Activated naive CD4-positive, alpha-beta T cell treated with anti-CD3 and anti-CD28 coated beads, Interleukin-2, amount 50 U/mL, for 72 hours (primary cell): ENCODE measurements around the gene OPCML. TPM values are rescaled to one million over a fixed set of nuclear protein-coding genes. Genes with fewer than 3 reads are reported as not detected.

Experiments used
- ATAC-seq, 2 donors: fragments of 150-1000 bp; cut with Tn5 transposase; 2 replicates each; pipeline ENCODE4 v1.10.0; 2021; ENCODE audit warnings: mild to moderate bottlenecking in 2 of 2, moderate library complexity in 2 of 2
- DNase-seq, 2 donors: peaks; one replicate each; pipeline ENCODE4 v3.0.0; 2021 to 2022; ENCODE audit warnings: low spot score in 2 of 2
- H3K27ac Mint-ChIP-seq, 2 donors: one replicate each; pipeline ENCODE4 v1.8.0; 2022; ENCODE audit warnings: mild to moderate bottlenecking in 2 of 2, mixed read lengths in 2 of 2
- H3K36me3 Mint-ChIP-seq, 2 donors: one replicate each; pipeline ENCODE4 v1.8.0; 2022; ENCODE audit warnings: mixed read lengths in 2 of 2
- H3K9me3 Mint-ChIP-seq, 2 donors: one replicate each; pipeline ENCODE4 v1.8.0; 2022; ENCODE audit warnings: mixed read lengths in 2 of 2
- total RNA-seq, 2 donors: library from RNA; stranded (reverse); gene quantifications; one replicate each; pipeline ENCODE4 v1.2.3, GENCODE V29; 2022

Gene OPCML
- total RNA-seq, 2 donors from 2014 or later: not detected

- ATAC-seq: no peak
- H3K27ac Mint-ChIP-seq: no peak overlapping the region
Observed at GRCh38 chr11:133265530-133266035, 266.7 kb downstream of the OPCML start.

GRCh38 chr11:133263332-133263731, 269.0 kb downstream of the OPCML start:
- DNase-seq: no peak
- no peak overlapping the region for H3K27ac Mint-ChIP-seq
- H3K36me3 Mint-ChIP-seq: no peaks in the 10 kb centered on the region
- H3K9me3 Mint-ChIP-seq: peaks cover 13 to 24% of the 10 kb centered on the region in 2 donors
- ATAC-seq: no peak

More at GRCh38 chr11:133265530-133266035, 266.7 kb downstream of the OPCML start:
- no peak for DNase-seq
- Mint-ChIP-seq H3K36me3 (no peaks in the 10 kb centered on the region), H3K9me3 (peaks cover 13 to 15% of the 10 kb centered on the region in 2 donors)

DNA sequence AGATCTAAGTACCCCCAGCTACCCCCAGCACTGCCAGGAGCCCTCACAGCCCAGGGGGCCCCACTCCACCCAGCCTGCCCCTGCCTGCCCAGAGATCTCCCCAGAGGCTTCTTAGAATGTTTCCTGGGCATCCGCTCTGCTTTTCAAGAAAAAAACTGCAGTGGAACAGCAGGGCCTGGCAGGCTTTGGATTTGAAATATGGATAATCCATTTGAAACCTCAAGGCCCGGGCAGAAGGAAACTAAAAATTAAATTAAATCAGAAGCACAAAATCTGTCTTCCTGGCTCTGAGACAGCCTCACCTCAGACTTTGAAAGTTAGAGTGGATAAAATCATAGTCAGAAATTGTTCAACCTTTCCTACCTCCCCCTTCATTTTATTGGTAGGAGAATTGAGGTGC, 273.6 kb downstream of the OPCML start:
- Mint-ChIP-seq H3K9me3 (peaks cover 0 to 21% of the 10 kb centered on the region in 2 donors), H3K27ac (no peak overlapping the region), H3K36me3 (no peaks in the 10 kb centered on the region)
- DNase-seq (no peak), ATAC-seq (no peak)

DNA sequence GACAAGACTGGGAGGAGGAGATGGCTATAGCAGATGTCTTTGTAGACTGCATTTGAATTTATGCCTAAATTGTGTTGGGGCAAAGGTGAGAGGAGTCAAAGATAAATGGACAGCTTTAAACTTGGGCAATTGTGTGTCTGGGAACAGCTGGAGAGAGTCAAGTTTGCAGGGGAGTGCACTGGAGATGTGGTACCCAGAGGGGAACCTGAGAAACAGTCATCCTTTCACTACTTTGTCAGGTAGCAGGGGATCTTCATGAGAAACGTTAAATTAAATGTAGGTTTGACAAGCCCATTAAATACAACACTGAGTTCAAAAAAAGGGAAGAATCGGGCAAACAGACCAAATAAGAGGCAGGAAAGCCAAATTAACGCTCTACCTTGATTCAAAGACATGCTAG, 277.7 kb downstream of the OPCML start:
- ATAC-seq (no peak), DNase-seq (no peak)
- H3K36me3 Mint-ChIP-seq: no peaks in the 10 kb centered on the region
- peaks cover 0 to 13% of the 10 kb centered on the region in 2 donors for H3K9me3 Mint-ChIP-seq
- H3K27ac Mint-ChIP-seq: no peak overlapping the region

DNA sequence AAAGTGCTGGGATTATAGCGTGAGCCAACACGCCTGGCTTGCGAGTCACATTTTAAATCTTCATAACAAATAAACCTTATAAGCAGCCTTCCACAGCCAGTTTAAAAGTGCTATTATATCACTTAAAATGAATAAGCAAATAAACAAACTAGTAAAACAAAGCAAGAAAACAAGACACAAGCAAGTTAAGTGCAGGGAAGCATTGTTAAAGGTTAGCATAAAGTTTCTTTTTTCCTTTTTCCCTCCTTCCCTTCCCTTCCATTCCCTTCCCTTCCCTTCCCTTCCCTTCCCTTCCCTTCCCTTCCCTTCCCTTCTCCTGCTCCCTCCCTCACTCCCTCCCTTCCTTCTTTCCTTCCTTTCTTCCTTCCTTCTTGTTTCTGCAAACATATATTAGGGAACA, 278.7 kb downstream of the OPCML start:
- no peak overlapping the region for H3K27ac Mint-ChIP-seq
- DNase-seq (no peak), ATAC-seq (no peak)
- peaks cover under 1 to 14% of the 10 kb centered on the region in 2 donors for H3K9me3 Mint-ChIP-seq
- H3K36me3 Mint-ChIP-seq: no peaks in the 10 kb centered on the region

- H3K27ac Mint-ChIP-seq: no peak overlapping the region
- no peak for ATAC-seq
- no peak for DNase-seq
- H3K36me3 Mint-ChIP-seq: no peaks in the 10 kb centered on the region
- peaks cover 9 to 17% of the 10 kb centered on the region in 2 donors for H3K9me3 Mint-ChIP-seq
Observed at GRCh38 chr11:133251841-133252240, 280.5 kb downstream of the OPCML start.

- peaks cover 14 to 20% of the 10 kb centered on the region in 2 donors for H3K9me3 Mint-ChIP-seq
- ATAC-seq (no peak), DNase-seq (no peak)
- H3K27ac Mint-ChIP-seq: no peak overlapping the region
- H3K36me3 Mint-ChIP-seq: no peaks in the 10 kb centered on the region
Observed at GRCh38 chr11:133249530-133249929, 282.8 kb downstream of the OPCML start.

- Mint-ChIP-seq H3K36me3 (no peaks in the 10 kb centered on the region), H3K27ac (no peak overlapping the region), H3K9me3 (peaks cover 14 to 17% of the 10 kb centered on the region in 2 donors)
- ATAC-seq (no peak), DNase-seq (no peak)
Observed at GRCh38 chr11:133249065-133249464, 283.2 kb downstream of the OPCML start.

DNA sequence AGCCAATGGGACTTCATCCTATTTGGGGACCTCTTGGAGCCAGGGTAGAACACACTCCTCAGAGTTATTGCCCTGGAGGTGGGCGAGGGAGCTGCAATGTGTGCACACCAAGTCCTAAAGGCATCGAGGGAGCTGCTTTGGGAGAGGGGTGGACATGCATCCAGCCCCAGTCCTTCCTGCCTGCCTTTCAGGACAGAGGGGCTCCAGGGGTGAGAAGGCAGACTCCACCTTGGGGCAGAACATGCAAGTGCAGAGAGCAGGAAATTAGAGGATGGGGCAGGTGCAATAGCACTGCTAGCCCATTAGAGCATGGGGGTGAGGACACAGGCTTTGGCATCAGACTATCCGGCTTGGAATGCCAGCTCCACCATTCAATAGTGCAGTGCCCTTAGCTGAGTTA, 288.5 kb downstream of the OPCML start:
- peaks cover 17 to 19% of the 10 kb centered on the region in 2 donors for H3K9me3 Mint-ChIP-seq
- no peak for ATAC-seq
- no peak for DNase-seq
- no peak overlapping the region for H3K27ac Mint-ChIP-seq
- H3K36me3 Mint-ChIP-seq: peaks cover 0 to 5% of the 10 kb centered on the region in 2 donors

DNA sequence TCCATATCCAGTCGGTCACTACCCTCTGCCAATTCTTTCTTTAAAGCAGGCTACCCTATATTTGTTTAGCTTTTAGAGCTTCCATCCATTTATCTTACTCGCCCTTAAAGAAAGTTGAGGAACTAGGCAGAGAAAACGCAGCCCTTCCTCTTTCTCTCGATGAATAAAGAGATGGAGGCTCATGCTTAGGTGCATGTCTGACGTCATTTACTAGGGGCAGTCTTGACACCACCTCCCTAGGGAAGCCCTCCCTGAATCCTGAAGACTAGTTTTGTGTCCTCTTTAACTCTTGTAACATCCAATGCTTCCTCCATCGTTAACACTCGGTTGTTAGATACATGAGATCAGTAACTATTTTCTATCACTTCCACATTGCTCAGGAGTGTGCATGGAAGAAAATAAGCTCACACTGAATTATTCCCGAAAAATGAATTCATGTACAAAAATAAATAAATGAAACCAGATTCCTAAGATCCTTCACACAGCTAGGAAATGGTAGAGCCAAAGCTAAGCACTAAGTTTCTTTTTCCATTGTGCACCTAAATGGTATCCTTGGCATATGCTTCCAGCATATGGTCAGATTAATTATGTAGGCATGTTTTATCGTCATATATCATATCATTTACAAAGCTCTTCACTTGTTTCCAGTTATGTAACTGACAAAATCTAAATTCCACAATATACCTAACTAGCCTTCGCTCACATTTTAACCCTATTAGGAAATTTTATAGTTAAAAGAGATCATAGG, 291.2 kb downstream of the OPCML start:
- Mint-ChIP-seq H3K9me3 (peaks cover 2 to 5% of the 10 kb centered on the region in 2 donors), H3K36me3 (peaks cover 0 to 5% of the 10 kb centered on the region in 2 donors), H3K27ac (no peak overlapping the region)
- DNase-seq: no peak
- no peak for ATAC-seq

- ATAC-seq (no peak), DNase-seq (no peak)
- H3K36me3 Mint-ChIP-seq: peaks cover 0 to 5% of the 10 kb centered on the region in 2 donors
- no peak overlapping the region for H3K27ac Mint-ChIP-seq
- H3K9me3 Mint-ChIP-seq: peaks cover 0 to 11% of the 10 kb centered on the region in 2 donors
Observed at GRCh38 chr11:133239575-133239974, 292.7 kb downstream of the OPCML start.

GRCh38 chr11:133238495-133238894, 293.8 kb downstream of the OPCML start:
- peaks cover 0 to 5% of the 10 kb centered on the region in 2 donors for H3K36me3 Mint-ChIP-seq

GRCh38 chr11:133238027-133238426, 294.3 kb downstream of the OPCML start:
- H3K9me3 Mint-ChIP-seq: peaks cover 4 to 17% of the 10 kb centered on the region in 2 donors
- no peak overlapping the region for H3K27ac Mint-ChIP-seq
- peaks cover 0 to 5% of the 10 kb centered on the region in 2 donors for H3K36me3 Mint-ChIP-seq
- DNase-seq (no peak), ATAC-seq (no peak)

More at GRCh38 chr11:133238495-133238894, 293.8 kb downstream of the OPCML start:
- no peak overlapping the region for H3K27ac Mint-ChIP-seq
- H3K9me3 Mint-ChIP-seq: peaks cover 3 to 17% of the 10 kb centered on the region in 2 donors
- ATAC-seq (no peak), DNase-seq (no peak)

- no peak for DNase-seq
- Mint-ChIP-seq H3K36me3 (peaks cover 0 to 5% of the 10 kb centered on the region in 2 donors), H3K9me3 (peaks cover 4 to 19% of the 10 kb centered on the region in 2 donors), H3K27ac (no peak overlapping the region)
- no peak for ATAC-seq
Observed at GRCh38 chr11:133235381-133235780, 296.9 kb downstream of the OPCML start.

- no peak for DNase-seq
- Mint-ChIP-seq H3K36me3 (peaks cover 0 to 5% of the 10 kb centered on the region in 2 donors), H3K9me3 (peaks cover 4 to 18% of the 10 kb centered on the region in 2 donors), H3K27ac (no peak overlapping the region)
- ATAC-seq: no peak
Observed at GRCh38 chr11:133234883-133235282, 297.4 kb downstream of the OPCML start.

DNA sequence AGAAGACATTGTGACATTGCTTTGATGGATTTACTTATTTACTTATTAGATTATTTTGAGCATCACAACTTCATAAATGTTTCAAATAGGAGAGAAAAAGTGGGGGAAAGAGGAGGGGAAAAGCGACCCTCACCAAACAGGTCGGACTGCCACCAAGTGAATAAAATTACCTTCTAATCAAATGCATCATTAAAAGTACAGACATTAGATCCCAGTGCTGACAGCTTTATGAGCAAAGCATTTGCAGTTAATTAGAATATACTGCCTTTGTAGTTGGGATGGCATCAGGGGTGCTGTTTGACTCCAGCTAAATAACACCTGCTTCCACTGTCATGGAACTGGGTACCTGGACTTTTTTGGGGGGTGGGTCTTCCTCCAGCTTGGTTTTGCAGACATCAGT, 299.6 kb downstream of the OPCML start:
- Mint-ChIP-seq H3K27ac (no peak overlapping the region), H3K9me3 (peaks cover 4 to 18% of the 10 kb centered on the region in 2 donors), H3K36me3 (peaks cover 0 to 5% of the 10 kb centered on the region in 2 donors)
- ATAC-seq (no peak), DNase-seq (no peak)

DNA sequence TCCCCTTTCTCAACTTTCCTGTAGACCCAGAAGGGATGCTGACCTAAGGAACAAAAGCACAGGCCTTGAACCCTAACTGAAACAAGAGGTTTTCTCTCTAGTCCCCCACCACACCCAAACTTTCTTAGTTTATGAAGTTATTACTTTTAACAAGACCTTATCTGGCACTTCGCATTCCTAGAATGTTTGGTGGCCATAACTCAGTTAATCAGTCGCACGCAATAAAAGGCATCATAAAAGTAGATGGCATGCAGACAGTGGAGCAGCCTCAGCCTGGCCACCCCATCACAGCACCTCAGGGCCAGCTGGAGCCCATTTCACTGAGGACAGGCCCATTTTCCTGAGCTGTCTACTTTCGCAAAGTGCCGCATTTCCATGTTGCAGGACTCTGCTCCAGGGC, 301.9 kb downstream of the OPCML start:
- DNase-seq (no peak), ATAC-seq (no peak)
- peaks cover 0 to 5% of the 10 kb centered on the region in 2 donors for H3K36me3 Mint-ChIP-seq

More for the DNA sequence above, 301.9 kb downstream of the OPCML start:
- H3K27ac Mint-ChIP-seq: no peak overlapping the region
- H3K9me3 Mint-ChIP-seq: peaks cover 4 to 18% of the 10 kb centered on the region in 2 donors
